GM23338 (cell line): ENCODE results near the gene LGALS1. TPM values are rescaled to one million over a fixed set of nuclear protein-coding genes. Genes with fewer than 3 reads are reported as not detected.

Experiments used
- ATAC-seq: fragments of 200-7000 bp; cut with Tn5 transposase; 3 replicates; pipeline ENCODE4 v1.9.1; 2020
- DNase-seq: peaks from one replicate; pipeline ENCODE4 v3.0.0-alpha.2; 2015; ENCODE audit warnings: low spot score
- H2AFZ ChIP-seq: fragments of 200-600 bp; sonication (generic); 2 replicates; pipeline ENCODE4 v1.8.0; 2016; ENCODE audit warnings: antibody characterized with exemption, mild to moderate bottlenecking, moderate library complexity
- H3F3A ChIP-seq: fragments of 200-600 bp; sonication (generic); replicated peaks from 2 replicates; pipeline ENCODE4 v1.8.0; 2017; ENCODE audit warnings: antibody characterized with exemption, mixed run types, low read depth
- H3K27ac ChIP-seq: fragments of 200-600 bp; sonication (generic); 2 replicates; pipeline ENCODE4 v1.6.1; 2016; ENCODE audit warnings: low read depth
- H3K27me3 ChIP-seq: fragments of 200-600 bp; sonication (generic); 2 replicates; pipeline ENCODE4 v1.8.0; 2016; ENCODE audit warnings: mild to moderate bottlenecking, mixed run types, moderate library complexity; ENCODE audit not compliant: insufficient read depth
- H3K36me3 ChIP-seq: fragments of 200-600 bp; sonication (generic); 2 replicates; pipeline ENCODE4 v1.8.0; 2016; ENCODE audit warnings: mild to moderate bottlenecking; ENCODE audit not compliant: insufficient read depth
- H3K4me1 ChIP-seq: fragments of 200-600 bp; sonication (generic); 2 replicates; pipeline ENCODE4 v1.8.0; 2016; ENCODE audit warnings: mild to moderate bottlenecking, moderate library complexity; ENCODE audit not compliant: insufficient read depth
- H3K4me2 ChIP-seq: fragments of 200-600 bp; sonication (generic); 2 replicates; pipeline ENCODE4 v1.7.1; 2017; ENCODE audit warnings: mixed run types
- H3K4me3 ChIP-seq: fragments of 200-600 bp; sonication (generic); 2 replicates; pipeline ENCODE4 v1.6.1; 2016; ENCODE audit warnings: mixed run types
- H3K79me2 ChIP-seq: fragments of 200-600 bp; sonication (generic); replicated peaks from 2 replicates; pipeline ENCODE4 v1.8.0; 2017; ENCODE audit warnings: mild to moderate bottlenecking; ENCODE audit not compliant: insufficient read depth
- H3K9me2 ChIP-seq: fragments of 200-600 bp; sonication (generic); 2 replicates; pipeline ENCODE4 v1.8.0; 2017; ENCODE audit not compliant: insufficient read depth
- H4K20me1 ChIP-seq: fragments of 200-600 bp; sonication (generic); replicated peaks from 2 replicates; pipeline ENCODE4 v1.8.0; 2017; ENCODE audit warnings: mild to moderate bottlenecking; ENCODE audit not compliant: insufficient read depth
- H3K27ac Mint-ChIP-seq: 2 replicates; pipeline ENCODE4 v1.8.0; 2020; ENCODE audit warnings: inconsistent platforms, mild to moderate bottlenecking, moderate library complexity, mixed read lengths
- H3K27me3 Mint-ChIP-seq: 3 replicates; pipeline ENCODE4 v1.8.0; 2022; ENCODE audit warnings: low read depth, mild to moderate bottlenecking, moderate library complexity, mixed read lengths, inconsistent platforms; ENCODE audit not compliant: insufficient read depth, poor library complexity
- H3K36me3 Mint-ChIP-seq: 3 replicates; pipeline ENCODE4 v1.8.0; 2021; ENCODE audit warnings: low read depth, mild to moderate bottlenecking, inconsistent platforms, moderate library complexity, mixed read lengths
- H3K4me1 Mint-ChIP-seq: 3 replicates; pipeline ENCODE4 v1.8.0; 2020; ENCODE audit warnings: mild to moderate bottlenecking, inconsistent platforms, mixed read lengths
- H3K4me3 Mint-ChIP-seq: 3 replicates; pipeline ENCODE4 v1.8.0; 2021; ENCODE audit warnings: moderate library complexity, mild to moderate bottlenecking, inconsistent platforms, mixed read lengths
- H3K9me3 Mint-ChIP-seq: 3 replicates; pipeline ENCODE4 v1.8.0; 2020; ENCODE audit warnings: moderate library complexity, mild to moderate bottlenecking, inconsistent platforms, mixed read lengths
- CREB1 ChIP-seq: fragments of 250-450 bp; sonication (Bioruptor Pico); IDR thresholded peaks from 2 replicates; pipeline ENCODE4 v1.5.0; 2020; ENCODE audit warnings: low read depth, mild to moderate bottlenecking, moderate library complexity
- EZH2phosphoT487 ChIP-seq: fragments of 200-600 bp; sonication (generic); IDR thresholded peaks from one replicate; pipeline ENCODE4 v1.8.1; 2018; ENCODE audit warnings: antibody characterized with exemption; ENCODE audit not compliant: unreplicated experiment
- NANOG ChIP-seq: IDR thresholded peaks from 2 replicates; pipeline ENCODE4 v1.6.1; 2016; ENCODE audit warnings: antibody characterized with exemption, borderline replicate concordance
- polyA plus RNA-seq: library from polyadenylated mRNA; unstranded; fragments of >200 nt; fragmentation: Nextera tagmentation; extraction: Ambion mirVana; gene quantifications from 2 replicates; pipeline ENCODE4 v1.2.1, GENCODE V29; 2016
- total RNA-seq: library from RNA; depleted of rRNA; stranded (reverse); fragments of >200 nt; shearing (Covaris generic); gene quantifications from 2 replicates; pipeline ENCODE4 v1.2.3, GENCODE V29; 2014
- TF ChIP-seq, protein P1 (sequence below), 2 experiments: fragments of 200-600 bp in 1 of 2; sonication (generic) in 1 of 2; conservative IDR thresholded peaks; 2 replicates each; pipeline versions ENCODE4 v1.5.1 to v1.6.1; 2016 to 2017; ENCODE audit warnings: antibody characterized with exemption in 2 of 2, low read depth in 2 of 2, mild to moderate bottlenecking in 2 of 2, moderate library complexity in 1 of 2
- TF ChIP-seq, protein P2 (sequence below): fragments of 250-450 bp; sonication (Bioruptor Pico); IDR thresholded peaks from 2 replicates; pipeline ENCODE4 v1.5.0; 2020; ENCODE audit warnings: mild to moderate bottlenecking, moderate library complexity
- TF ChIP-seq, protein P3 (sequence below): IDR thresholded peaks from one replicate; pipeline ENCODE4 v1.6.1; 2018; ENCODE audit warnings: antibody characterized with exemption; ENCODE audit not compliant: unreplicated experiment

LGALS1 gene
- total and polyA plus RNA-seq, 2 experiments from 2014 or later, result 31.2 to 62.5 TPM

DNA sequence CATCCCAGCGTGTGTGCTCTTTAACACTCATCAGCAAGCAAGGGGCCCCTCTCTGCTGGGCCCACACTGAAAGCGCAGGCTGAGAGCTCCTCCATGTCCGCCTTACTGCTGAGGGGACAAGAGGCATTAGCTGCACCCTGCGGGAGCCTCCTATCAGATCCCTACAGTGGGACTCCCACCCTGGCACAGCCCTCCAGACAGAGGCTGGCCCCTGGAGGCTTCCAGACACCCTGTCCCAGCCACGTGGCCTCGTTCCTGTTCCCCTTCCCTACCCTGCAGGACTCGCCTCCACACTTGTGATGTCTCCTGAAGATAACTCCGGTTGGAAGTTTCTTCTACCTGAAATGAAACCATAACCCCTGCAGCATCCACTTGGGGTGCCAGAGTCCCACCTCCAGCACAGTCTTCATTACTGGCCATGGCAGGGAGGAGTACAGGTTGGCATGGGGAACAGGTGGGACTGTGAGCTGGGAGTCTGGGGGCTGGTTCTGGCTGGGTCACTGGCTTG is 41.0 kb upstream of the LGALS1 start:
- no peaks in the 10 kb centered on the region; the same call in 1 of the 2 replicates for H4K20me1 ChIP-seq
- no peaks in the 10 kb centered on the region for H3K9me2 ChIP-seq
- H3K4me1 Mint-ChIP-seq, result peaks cover 41% of the 10 kb centered on the region
- peak overlapping the region; percentile 49 for H3K4me3 ChIP-seq
- peak; percentile 1; the same call in 2 of the 3 replicates for ATAC-seq
- H3K27ac Mint-ChIP-seq, result peak overlapping the region; percentile 90
- peak overlapping the region; percentile 42; the same call in 1 of the 3 replicates for H3K4me3 Mint-ChIP-seq
- no peak overlapping the region for H2AFZ ChIP-seq
- H3K9me3 Mint-ChIP-seq, result no peaks in the 10 kb centered on the region
- H3K27me3 ChIP-seq, result no peaks in the 10 kb centered on the region
- H3K79me2 ChIP-seq, result no peaks in the 10 kb centered on the region
- peak overlapping the region; percentile 79 for H3K4me2 ChIP-seq
- peaks cover 25% of the 10 kb centered on the region for H3K27me3 Mint-ChIP-seq
- H3K27ac ChIP-seq, result peak overlapping the region; percentile 90
- peaks cover 27% of the 10 kb centered on the region for H3K4me1 ChIP-seq
- H3K36me3 Mint-ChIP-seq, result no peaks in the 10 kb centered on the region; the same call in 2 of the 3 replicates
- H3F3A ChIP-seq, result peaks cover 35% of the 10 kb centered on the region
- TF ChIP-seq CREB1 (CRISPR knock-in tag), result no peak
- TF ChIP-seq, protein P1, sequence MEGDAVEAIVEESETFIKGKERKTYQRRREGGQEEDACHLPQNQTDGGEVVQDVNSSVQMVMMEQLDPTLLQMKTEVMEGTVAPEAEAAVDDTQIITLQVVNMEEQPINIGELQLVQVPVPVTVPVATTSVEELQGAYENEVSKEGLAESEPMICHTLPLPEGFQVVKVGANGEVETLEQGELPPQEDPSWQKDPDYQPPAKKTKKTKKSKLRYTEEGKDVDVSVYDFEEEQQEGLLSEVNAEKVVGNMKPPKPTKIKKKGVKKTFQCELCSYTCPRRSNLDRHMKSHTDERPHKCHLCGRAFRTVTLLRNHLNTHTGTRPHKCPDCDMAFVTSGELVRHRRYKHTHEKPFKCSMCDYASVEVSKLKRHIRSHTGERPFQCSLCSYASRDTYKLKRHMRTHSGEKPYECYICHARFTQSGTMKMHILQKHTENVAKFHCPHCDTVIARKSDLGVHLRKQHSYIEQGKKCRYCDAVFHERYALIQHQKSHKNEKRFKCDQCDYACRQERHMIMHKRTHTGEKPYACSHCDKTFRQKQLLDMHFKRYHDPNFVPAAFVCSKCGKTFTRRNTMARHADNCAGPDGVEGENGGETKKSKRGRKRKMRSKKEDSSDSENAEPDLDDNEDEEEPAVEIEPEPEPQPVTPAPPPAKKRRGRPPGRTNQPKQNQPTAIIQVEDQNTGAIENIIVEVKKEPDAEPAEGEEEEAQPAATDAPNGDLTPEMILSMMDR (conservative IDR thresholded peaks at IDR 0.05; ENCODE audit: low read depth in 2 of 2), result peak; percentile 27 to 36
- DNase-seq, result peak; percentile 24
- H3K36me3 ChIP-seq, result no peaks in the 10 kb centered on the region

DNA sequence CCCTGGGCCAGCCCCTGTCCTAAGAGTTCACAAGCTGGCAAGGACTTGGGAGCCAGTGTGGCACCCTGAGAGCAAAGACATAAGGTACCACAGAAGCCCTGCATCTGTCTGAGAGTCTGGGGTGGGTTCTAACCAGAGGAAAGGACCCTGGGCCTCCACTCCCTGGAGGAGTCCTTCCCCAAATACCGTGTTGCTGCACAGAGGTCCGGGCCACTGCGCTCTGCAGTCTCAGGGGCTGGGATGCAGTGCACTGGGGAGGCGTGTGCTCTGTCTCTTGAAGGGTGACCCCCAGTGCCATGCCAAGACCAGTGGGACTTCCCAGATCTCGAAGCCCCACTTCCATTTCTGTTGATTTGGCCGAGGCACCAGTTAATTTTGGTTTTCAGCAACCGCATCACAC is 40.3 kb upstream of the LGALS1 start:
- Mint-ChIP-seq H3K9me3 (no peaks in the 10 kb centered on the region), H3K27me3 (peaks cover 25% of the 10 kb centered on the region), H3K4me3 (no peak overlapping the region), H3K36me3 (no peaks in the 10 kb centered on the region; the same call in 2 of the 3 replicates), H3K27ac (no peak overlapping the region), H3K4me1 (peaks cover 41% of the 10 kb centered on the region)
- no peaks in the 10 kb centered on the region for H3K79me2 ChIP-seq
- no peak for DNase-seq
- H3K4me1 ChIP-seq, result peaks cover 27% of the 10 kb centered on the region
- H3K9me2 ChIP-seq, result no peaks in the 10 kb centered on the region
- 0 out of 2 replicates have a peak overlapping the region, but pooled peaks have one; percentile 90 for H3K27ac ChIP-seq
- no peaks in the 10 kb centered on the region for H3K27me3 ChIP-seq
- no peak overlapping the region for H2AFZ ChIP-seq
- H3K4me2 ChIP-seq, result no peak overlapping the region
- H3K36me3 ChIP-seq, result no peaks in the 10 kb centered on the region
- peaks cover 39% of the 10 kb centered on the region for H3F3A ChIP-seq
- no peak for ATAC-seq
- no peak overlapping the region for H3K4me3 ChIP-seq
- H4K20me1 ChIP-seq, result no peaks in the 10 kb centered on the region; the same call in 1 of the 2 replicates
- no peak for TF ChIP-seq EZH2phosphoT487
- TF ChIP-seq, protein P1 (conservative IDR thresholded peaks at IDR 0.05; ENCODE audit: low read depth in 2 of 2), result no peak
- no peak for TF ChIP-seq CREB1 (CRISPR knock-in tag)
- TF ChIP-seq, protein P2, sequence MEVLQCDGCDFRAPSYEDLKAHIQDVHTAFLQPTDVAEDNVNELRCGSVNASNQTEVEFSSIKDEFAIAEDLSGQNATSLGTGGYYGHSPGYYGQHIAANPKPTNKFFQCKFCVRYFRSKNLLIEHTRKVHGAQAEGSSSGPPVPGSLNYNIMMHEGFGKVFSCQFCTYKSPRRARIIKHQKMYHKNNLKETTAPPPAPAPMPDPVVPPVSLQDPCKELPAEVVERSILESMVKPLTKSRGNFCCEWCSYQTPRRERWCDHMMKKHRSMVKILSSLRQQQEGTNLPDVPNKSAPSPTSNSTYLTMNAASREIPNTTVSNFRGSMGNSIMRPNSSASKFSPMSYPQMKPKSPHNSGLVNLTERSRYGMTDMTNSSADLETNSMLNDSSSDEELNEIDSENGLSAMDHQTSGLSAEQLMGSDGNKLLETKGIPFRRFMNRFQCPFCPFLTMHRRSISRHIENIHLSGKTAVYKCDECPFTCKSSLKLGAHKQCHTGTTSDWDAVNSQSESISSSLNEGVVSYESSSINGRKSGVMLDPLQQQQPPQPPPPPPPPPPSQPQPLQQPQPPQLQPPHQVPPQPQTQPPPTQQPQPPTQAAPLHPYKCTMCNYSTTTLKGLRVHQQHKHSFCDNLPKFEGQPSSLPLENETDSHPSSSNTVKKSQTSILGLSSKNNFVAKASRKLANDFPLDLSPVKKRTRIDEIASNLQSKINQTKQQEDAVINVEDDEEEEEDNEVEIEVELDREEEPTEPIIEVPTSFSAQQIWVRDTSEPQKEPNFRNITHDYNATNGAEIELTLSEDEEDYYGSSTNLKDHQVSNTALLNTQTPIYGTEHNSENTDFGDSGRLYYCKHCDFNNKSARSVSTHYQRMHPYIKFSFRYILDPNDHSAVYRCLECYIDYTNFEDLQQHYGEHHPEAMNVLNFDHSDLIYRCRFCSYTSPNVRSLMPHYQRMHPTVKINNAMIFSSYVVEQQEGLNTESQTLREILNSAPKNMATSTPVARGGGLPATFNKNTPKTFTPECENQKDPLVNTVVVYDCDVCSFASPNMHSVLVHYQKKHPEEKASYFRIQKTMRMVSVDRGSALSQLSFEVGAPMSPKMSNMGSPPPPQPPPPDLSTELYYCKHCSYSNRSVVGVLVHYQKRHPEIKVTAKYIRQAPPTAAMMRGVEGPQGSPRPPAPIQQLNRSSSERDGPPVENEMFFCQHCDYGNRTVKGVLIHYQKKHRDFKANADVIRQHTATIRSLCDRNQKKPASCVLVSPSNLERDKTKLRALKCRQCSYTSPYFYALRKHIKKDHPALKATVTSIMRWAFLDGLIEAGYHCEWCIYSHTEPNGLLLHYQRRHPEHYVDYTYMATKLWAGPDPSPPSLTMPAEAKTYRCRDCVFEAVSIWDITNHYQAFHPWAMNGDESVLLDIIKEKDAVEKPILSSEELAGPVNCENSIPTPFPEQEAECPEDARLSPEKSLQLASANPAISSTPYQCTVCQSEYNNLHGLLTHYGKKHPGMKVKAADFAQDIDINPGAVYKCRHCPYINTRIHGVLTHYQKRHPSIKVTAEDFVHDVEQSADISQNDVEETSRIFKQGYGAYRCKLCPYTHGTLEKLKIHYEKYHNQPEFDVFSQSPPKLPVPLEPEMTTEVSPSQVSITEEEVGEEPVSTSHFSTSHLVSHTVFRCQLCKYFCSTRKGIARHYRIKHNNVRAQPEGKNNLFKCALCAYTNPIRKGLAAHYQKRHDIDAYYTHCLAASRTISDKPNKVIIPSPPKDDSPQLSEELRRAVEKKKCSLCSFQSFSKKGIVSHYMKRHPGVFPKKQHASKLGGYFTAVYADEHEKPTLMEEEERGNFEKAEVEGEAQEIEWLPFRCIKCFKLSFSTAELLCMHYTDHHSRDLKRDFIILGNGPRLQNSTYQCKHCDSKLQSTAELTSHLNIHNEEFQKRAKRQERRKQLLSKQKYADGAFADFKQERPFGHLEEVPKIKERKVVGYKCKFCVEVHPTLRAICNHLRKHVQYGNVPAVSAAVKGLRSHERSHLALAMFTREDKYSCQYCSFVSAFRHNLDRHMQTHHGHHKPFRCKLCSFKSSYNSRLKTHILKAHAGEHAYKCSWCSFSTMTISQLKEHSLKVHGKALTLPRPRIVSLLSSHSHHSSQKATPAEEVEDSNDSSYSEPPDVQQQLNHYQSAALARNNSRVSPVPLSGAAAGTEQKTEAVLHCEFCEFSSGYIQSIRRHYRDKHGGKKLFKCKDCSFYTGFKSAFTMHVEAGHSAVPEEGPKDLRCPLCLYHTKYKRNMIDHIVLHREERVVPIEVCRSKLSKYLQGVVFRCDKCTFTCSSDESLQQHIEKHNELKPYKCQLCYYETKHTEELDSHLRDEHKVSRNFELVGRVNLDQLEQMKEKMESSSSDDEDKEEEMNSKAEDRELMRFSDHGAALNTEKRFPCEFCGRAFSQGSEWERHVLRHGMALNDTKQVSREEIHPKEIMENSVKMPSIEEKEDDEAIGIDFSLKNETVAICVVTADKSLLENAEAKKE (CRISPR knock-in tag), result no peak
- TF ChIP-seq, protein P3, sequence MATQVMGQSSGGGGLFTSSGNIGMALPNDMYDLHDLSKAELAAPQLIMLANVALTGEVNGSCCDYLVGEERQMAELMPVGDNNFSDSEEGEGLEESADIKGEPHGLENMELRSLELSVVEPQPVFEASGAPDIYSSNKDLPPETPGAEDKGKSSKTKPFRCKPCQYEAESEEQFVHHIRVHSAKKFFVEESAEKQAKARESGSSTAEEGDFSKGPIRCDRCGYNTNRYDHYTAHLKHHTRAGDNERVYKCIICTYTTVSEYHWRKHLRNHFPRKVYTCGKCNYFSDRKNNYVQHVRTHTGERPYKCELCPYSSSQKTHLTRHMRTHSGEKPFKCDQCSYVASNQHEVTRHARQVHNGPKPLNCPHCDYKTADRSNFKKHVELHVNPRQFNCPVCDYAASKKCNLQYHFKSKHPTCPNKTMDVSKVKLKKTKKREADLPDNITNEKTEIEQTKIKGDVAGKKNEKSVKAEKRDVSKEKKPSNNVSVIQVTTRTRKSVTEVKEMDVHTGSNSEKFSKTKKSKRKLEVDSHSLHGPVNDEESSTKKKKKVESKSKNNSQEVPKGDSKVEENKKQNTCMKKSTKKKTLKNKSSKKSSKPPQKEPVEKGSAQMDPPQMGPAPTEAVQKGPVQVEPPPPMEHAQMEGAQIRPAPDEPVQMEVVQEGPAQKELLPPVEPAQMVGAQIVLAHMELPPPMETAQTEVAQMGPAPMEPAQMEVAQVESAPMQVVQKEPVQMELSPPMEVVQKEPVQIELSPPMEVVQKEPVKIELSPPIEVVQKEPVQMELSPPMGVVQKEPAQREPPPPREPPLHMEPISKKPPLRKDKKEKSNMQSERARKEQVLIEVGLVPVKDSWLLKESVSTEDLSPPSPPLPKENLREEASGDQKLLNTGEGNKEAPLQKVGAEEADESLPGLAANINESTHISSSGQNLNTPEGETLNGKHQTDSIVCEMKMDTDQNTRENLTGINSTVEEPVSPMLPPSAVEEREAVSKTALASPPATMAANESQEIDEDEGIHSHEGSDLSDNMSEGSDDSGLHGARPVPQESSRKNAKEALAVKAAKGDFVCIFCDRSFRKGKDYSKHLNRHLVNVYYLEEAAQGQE, result no peak
- TF ChIP-seq NANOG, result no peak
